SJCRH30 (cell line): ENCODE measurements around the gene SELPLG. TPM values are rescaled to one million over a fixed set of nuclear protein-coding genes. Genes with fewer than 3 reads are reported as not detected.

Experiments used
- DNase-seq, 2 experiments: peaks; one replicate each; pipeline ENCODE4 v3.0.0-alpha.2; 2015 to 2020
- H3K27ac ChIP-seq: fragments of 250-450 bp; sonication (Bioruptor Pico); 2 replicates; pipeline ENCODE4 v1.5.1; 2020; ENCODE audit warnings: mild to moderate bottlenecking, moderate library complexity
- H3K27me3 ChIP-seq: fragments of 250-450 bp; sonication (Bioruptor Pico); 2 replicates; pipeline ENCODE4 v1.5.1; 2020; ENCODE audit warnings: mild to moderate bottlenecking, moderate library complexity
- H3K36me3 ChIP-seq: fragments of 250-450 bp; sonication (Bioruptor Pico); 2 replicates; pipeline ENCODE4 v1.5.1; 2020; ENCODE audit warnings: mild to moderate bottlenecking, moderate library complexity
- H3K4me1 ChIP-seq: fragments of 250-450 bp; sonication (Bioruptor Pico); 2 replicates; pipeline ENCODE4 v1.5.1; 2020; ENCODE audit warnings: mild to moderate bottlenecking, moderate library complexity
- H3K4me3 ChIP-seq: fragments of 250-450 bp; sonication (Bioruptor Pico); 2 replicates; pipeline ENCODE4 v1.5.1; 2020; ENCODE audit warnings: mild to moderate bottlenecking, moderate library complexity
- H3K9me3 ChIP-seq: fragments of 250-450 bp; sonication (Bioruptor Pico); replicated peaks from 2 replicates; pipeline ENCODE4 v1.5.1; 2020; ENCODE audit warnings: mild to moderate bottlenecking, moderate library complexity
- total RNA-seq: library from RNA; depleted of rRNA; stranded (reverse); fragments of >200 nt; shearing (Covaris generic); gene quantifications from 2 replicates; pipeline ENCODE4 v1.2.3, GENCODE V29; 2014; rRNA removed

Gene SELPLG, protein sequence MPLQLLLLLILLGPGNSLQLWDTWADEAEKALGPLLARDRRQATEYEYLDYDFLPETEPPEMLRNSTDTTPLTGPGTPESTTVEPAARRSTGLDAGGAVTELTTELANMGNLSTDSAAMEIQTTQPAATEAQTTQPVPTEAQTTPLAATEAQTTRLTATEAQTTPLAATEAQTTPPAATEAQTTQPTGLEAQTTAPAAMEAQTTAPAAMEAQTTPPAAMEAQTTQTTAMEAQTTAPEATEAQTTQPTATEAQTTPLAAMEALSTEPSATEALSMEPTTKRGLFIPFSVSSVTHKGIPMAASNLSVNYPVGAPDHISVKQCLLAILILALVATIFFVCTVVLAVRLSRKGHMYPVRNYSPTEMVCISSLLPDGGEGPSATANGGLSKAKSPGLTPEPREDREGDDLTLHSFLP
- 0.15 and 0.32 TPM in 2 replicates for total RNA-seq

DNA sequence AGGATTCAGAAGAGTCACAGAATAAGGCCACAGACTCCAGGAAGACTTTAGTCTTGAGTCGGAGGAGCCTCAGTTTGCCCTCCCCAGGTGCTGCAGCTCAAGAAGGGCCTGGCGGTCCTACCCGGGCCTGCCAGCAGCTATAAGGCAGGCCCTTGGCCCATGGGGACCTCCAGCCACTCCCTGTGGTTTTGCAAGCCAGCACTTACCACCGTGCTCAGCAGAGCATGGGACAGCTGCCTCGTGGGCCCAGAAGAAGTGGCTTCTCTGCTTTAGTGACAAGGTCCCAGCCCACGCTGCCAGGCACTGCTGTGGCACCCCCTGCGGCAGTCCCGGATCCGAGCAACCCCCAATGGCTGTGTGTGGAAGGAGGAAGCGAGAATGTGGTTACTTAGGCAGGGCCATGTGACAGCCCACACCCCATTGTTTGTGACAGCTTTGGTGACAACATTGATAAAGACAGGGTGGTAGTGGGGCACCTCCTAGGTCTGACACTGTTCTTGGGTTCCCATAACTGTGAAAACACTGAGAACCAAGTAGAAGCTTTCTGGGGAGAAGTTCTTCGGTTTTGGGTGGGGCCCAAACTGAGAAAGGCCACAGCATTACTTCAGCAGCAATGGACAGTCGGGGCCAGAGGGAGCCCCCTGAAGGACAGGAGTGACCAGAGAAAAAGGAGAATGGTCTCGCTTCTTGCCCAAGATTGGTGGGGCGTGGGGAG is at the start of gene SELPLG:
SELPLG (minus strand) TSS at position 361 of the 715 bp plus-strand sequence. CDS start 9,587 bp downstream, outside the sequence.
- Histone ChIP-seq H3K27ac (no peak within 1 kb of the TSS), H3K9me3 (no peaks in the 10 kb centered on the region), H3K4me1 (peaks cover 71% of the 10 kb centered on the region), H3K27me3 (no peaks in the 10 kb centered on the region), H3K36me3 (no peaks in the 10 kb centered on the region), H3K4me3 (no peak within 1 kb of the TSS)
- DNase-seq, result peak in 1 of 2 experiments; percentile 53

DNA sequence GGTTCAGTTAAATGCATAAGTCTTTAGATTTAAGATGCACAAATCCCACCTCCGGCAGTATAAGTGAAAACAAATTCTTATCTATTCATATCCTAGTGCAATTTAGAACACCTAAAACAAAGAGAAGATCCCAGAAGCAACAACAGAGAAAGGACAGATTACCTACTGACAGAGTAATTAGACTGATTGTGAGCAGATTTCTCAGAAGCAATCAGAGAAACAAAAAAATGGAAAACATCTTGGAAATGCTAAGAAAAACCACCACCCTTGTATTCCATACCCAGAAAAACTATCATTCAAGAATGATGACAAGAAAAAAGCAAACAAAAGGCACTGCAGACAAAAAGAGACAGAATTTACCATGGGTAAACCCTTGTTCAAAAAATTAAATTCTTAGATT is 47.6 kb upstream of the SELPLG start:
- H3K4me1 ChIP-seq, result peaks cover 17% of the 10 kb centered on the region
- H3K27ac ChIP-seq, result no peak overlapping the region
- H3K9me3 ChIP-seq, result no peaks in the 10 kb centered on the region
- H3K4me3 ChIP-seq, result no peak overlapping the region
- no peak for DNase-seq
- peaks cover 7% of the 10 kb centered on the region for H3K36me3 ChIP-seq
- no peaks in the 10 kb centered on the region for H3K27me3 ChIP-seq

DNA sequence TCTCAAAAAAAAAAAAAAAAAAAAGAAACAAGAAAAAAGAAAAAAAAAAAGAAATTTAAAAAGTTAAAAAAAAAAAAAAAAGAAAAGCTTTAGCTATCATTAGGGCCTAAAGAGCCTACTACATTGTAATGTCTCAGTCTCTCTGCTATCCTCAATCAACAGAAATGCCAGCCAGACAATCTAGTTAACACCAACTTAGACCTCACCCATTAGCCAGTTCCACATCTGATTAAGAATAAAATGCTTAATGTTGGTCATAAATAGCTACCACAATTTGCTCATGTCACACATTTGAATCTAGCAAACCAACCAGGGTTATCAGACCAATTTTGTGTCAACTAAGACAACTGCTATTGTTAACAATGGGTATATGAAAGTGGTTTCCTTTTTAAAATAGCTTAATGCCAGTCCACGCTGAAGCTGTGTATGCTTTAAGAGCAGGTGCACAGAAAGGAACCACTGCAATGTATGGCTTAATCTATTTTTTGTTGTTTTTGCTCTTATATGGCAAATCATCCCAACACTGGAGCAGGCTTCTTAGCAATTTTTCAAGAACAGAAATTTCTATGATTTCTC is 45.5 kb upstream of the SELPLG start:
- H3K36me3 ChIP-seq, result peaks cover 10% of the 10 kb centered on the region
- no peaks in the 10 kb centered on the region for H3K4me1 ChIP-seq
- no peak for DNase-seq
- H3K27me3 ChIP-seq, result no peaks in the 10 kb centered on the region
- no peaks in the 10 kb centered on the region for H3K9me3 ChIP-seq
- H3K4me3 ChIP-seq, result no peak overlapping the region
- no peak overlapping the region for H3K27ac ChIP-seq

- Histone ChIP-seq H3K9me3 (no peaks in the 10 kb centered on the region), H3K4me3 (no peak overlapping the region), H3K27ac (no peak overlapping the region), H3K27me3 (no peaks in the 10 kb centered on the region), H3K36me3 (peaks cover 18% of the 10 kb centered on the region), H3K4me1 (no peaks in the 10 kb centered on the region)
- DNase-seq, result no peak
These were observed 44.5 kb upstream of the SELPLG start for GRCh38 chr12:108678104-108678730.

GRCh38 chr12:108677381-108677780 is 43.7 kb upstream of the SELPLG start:
- DNase-seq, result no peak
- peaks cover 19% of the 10 kb centered on the region for H3K36me3 ChIP-seq
- no peak overlapping the region for H3K27ac ChIP-seq
- H3K27me3 ChIP-seq, result no peaks in the 10 kb centered on the region
- H3K4me1 ChIP-seq, result no peaks in the 10 kb centered on the region
- H3K9me3 ChIP-seq, result no peaks in the 10 kb centered on the region
- no peak overlapping the region for H3K4me3 ChIP-seq

GRCh38 chr12:108676707-108677106 is 43.0 kb upstream of the SELPLG start:
- no peak overlapping the region for H3K27ac ChIP-seq
- H3K4me3 ChIP-seq, result no peak overlapping the region
- no peak for DNase-seq
- peaks cover 23% of the 10 kb centered on the region for H3K36me3 ChIP-seq
- no peaks in the 10 kb centered on the region for H3K9me3 ChIP-seq
- no peaks in the 10 kb centered on the region for H3K27me3 ChIP-seq
- no peaks in the 10 kb centered on the region for H3K4me1 ChIP-seq

DNA sequence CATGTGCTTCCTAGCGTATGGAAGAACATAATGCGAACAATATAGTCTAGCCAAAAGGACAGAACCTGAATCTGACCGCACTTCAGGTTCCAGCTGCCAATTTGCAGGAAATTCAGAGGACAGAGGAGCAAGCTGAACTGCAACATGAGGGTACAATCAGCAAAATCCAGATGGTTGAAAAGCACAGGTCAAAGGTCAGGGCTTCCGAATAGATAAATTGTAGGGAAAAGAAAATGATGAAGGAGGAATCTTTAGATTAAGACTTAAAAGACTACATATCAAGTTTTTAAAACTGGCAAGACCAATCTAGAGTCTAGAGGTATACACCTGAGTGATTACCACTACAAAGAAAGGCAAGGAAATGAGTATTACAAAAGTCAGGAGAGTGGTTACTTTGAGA is 42.1 kb upstream of the SELPLG start:
- H3K9me3 ChIP-seq, result no peaks in the 10 kb centered on the region
- no peaks in the 10 kb centered on the region for H3K4me1 ChIP-seq
- H3K36me3 ChIP-seq, result peaks cover 23% of the 10 kb centered on the region
- H3K4me3 ChIP-seq, result no peak overlapping the region
- H3K27ac ChIP-seq, result no peak overlapping the region
- no peak for DNase-seq
- no peaks in the 10 kb centered on the region for H3K27me3 ChIP-seq

- peaks cover 17% of the 10 kb centered on the region; the same call in 1 of the 2 replicates for H3K36me3 ChIP-seq
- no peaks in the 10 kb centered on the region for H3K9me3 ChIP-seq
- H3K4me3 ChIP-seq, result no peak overlapping the region
- no peak overlapping the region for H3K27ac ChIP-seq
- no peak for DNase-seq
- H3K4me1 ChIP-seq, result peaks cover 4% of the 10 kb centered on the region
- no peaks in the 10 kb centered on the region for H3K27me3 ChIP-seq
These were observed 38.4 kb upstream of the SELPLG start for GRCh38 chr12:108672054-108672453.

- H3K4me3 ChIP-seq, result no peak overlapping the region
- peaks cover 16% of the 10 kb centered on the region; the same call in 1 of the 2 replicates for H3K36me3 ChIP-seq
- no peaks in the 10 kb centered on the region for H3K27me3 ChIP-seq
- no peaks in the 10 kb centered on the region for H3K9me3 ChIP-seq
- peaks cover 12% of the 10 kb centered on the region for H3K4me1 ChIP-seq
- no peak overlapping the region for H3K27ac ChIP-seq
- DNase-seq, result no peak
These were observed 37.4 kb upstream of the SELPLG start for GRCh38 chr12:108671110-108671509.

GRCh38 chr12:108670066-108670631 is 36.5 kb upstream of the SELPLG start:
- H3K4me1 ChIP-seq, result peaks cover 22% of the 10 kb centered on the region
- H3K9me3 ChIP-seq, result no peaks in the 10 kb centered on the region
- H3K4me3 ChIP-seq, result no peak overlapping the region
- no peaks in the 10 kb centered on the region for H3K27me3 ChIP-seq
- no peak for DNase-seq
- H3K36me3 ChIP-seq, result peaks cover 14% of the 10 kb centered on the region; the same call in 1 of the 2 replicates
- H3K27ac ChIP-seq, result no peak overlapping the region

DNA sequence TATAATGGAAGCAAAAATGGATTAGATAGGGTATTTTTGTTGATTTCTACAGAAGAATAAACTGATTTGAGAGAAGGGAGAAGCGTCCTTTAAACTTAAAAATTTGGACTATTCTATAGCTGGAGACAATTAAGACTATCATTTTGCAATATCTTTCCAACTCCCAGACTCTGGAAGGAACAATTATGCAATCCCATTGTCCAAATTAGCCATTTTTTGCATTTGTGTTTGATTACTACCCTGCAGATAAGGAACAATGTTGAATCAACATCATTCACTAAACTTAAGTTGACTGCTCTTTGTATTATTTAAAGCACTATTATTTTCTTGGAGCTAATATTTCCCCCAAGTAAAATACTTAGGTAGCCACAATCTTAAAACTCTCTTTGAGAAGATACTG is 34.8 kb upstream of the SELPLG start:
- peaks cover 8% of the 10 kb centered on the region; the same call in 1 of the 2 replicates for H3K36me3 ChIP-seq

DNA sequence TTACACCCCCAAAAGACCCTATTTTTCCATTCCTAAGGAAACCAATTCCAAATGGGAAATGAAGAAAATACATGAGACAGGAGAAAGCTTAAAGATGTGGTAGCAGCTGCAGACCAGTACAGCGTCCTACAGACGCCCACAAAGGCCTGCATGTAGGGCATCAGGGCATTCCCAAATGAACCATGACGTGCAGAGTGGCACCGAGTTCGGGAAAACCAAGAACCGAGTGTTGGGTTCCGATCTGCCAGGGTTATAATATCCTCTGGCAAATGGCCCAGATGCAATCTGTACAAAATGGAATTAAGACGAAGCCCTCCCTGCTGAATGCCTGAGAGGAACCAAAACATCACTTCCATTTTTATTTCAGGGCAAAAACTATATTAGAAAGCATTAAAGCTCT is 34.4 kb upstream of the SELPLG start:
- H3K36me3 ChIP-seq, result 0 out of 2 replicates have a peak, but pooled peaks cover 4% of the 10 kb centered on the region
- no peak overlapping the region for H3K4me3 ChIP-seq
- DNase-seq, result peak in 1 of 2 experiments; percentile 22
- no peak overlapping the region for H3K27ac ChIP-seq
- no peaks in the 10 kb centered on the region for H3K27me3 ChIP-seq
- H3K4me1 ChIP-seq, result peaks cover 28% of the 10 kb centered on the region
- no peaks in the 10 kb centered on the region for H3K9me3 ChIP-seq

More for the DNA sequence above, 34.8 kb upstream of the SELPLG start:
- Histone ChIP-seq H3K4me1 (peaks cover 28% of the 10 kb centered on the region), H3K9me3 (no peaks in the 10 kb centered on the region), H3K4me3 (no peak overlapping the region), H3K27me3 (no peaks in the 10 kb centered on the region), H3K27ac (no peak overlapping the region)
- DNase-seq, result no peak

DNA sequence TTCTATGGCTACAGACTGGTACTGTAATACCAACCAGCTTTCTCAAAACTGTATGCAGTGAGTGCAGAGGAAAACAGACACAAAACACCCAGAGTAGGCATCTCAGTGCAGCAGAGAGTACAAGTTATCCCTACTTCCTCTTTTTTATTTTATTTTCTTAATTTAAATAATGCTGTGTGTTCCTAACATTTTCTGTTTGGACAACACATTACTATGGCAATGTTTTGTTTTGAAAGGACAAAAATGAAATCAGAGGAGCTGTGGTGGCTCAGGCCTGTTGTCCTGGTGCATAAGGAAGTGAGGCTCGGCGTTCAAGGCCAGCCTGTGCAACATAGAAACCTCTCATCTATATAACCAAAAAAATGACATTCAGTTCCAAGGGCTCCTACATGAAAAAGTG is 33.7 kb upstream of the SELPLG start:
- Histone ChIP-seq H3K27me3 (no peaks in the 10 kb centered on the region), H3K4me1 (peaks cover 28% of the 10 kb centered on the region), H3K27ac (no peak overlapping the region), H3K9me3 (no peaks in the 10 kb centered on the region), H3K4me3 (no peak overlapping the region), H3K36me3 (0 out of 2 replicates have a peak, but pooled peaks cover 4% of the 10 kb centered on the region)
- no peak for DNase-seq

GRCh38 chr12:108666401-108666881 is 32.7 kb upstream of the SELPLG start:
- H3K27ac ChIP-seq, result peak overlapping the region; percentile 6; the same call in 1 of the 2 replicates
- peaks cover 28% of the 10 kb centered on the region for H3K4me1 ChIP-seq
- no peaks in the 10 kb centered on the region for H3K9me3 ChIP-seq
- peak; percentile 35 to 75 for DNase-seq
- H3K4me3 ChIP-seq, result no peak overlapping the region
- no peaks in the 10 kb centered on the region for H3K27me3 ChIP-seq
- 0 out of 2 replicates have a peak, but pooled peaks cover 3% of the 10 kb centered on the region for H3K36me3 ChIP-seq
